Stimulated activated CD8-positive, alpha-beta memory T cell treated with anti-CD3 and anti-CD28 coated beads, Interleukin-4, amount 100 ng/mL, for 24 hours (primary cell): ENCODE measurements around the gene PFN3.

ENCODE experiments used
- DNase-seq: peaks from one replicate; pipeline ENCODE4 v3.0.0-alpha.2; 2020; ENCODE audit warnings: low read depth

PFN3 gene

GRCh38 chr5:177359451-177359851 lies 41.0 kb downstream of the PFN3 start:
- no peak for DNase-seq

GRCh38 chr5:177358370-177358819 lies 42.1 kb downstream of the PFN3 start:
- no peak for DNase-seq

- DNase-seq, result peak; percentile 47
Observed at GRCh38 chr5:177357459-177358351, 42.8 kb downstream of the PFN3 start, which contains the start of gene RGS14. RGS14 (plus strand) TSS chr5:177357924; CDS start chr5:177358025, 101 bp downstream.

- no peak for DNase-seq
Observed at GRCh38 chr5:177357146-177357458, 43.4 kb downstream of the PFN3 start.

GRCh38 chr5:177356746-177357145 lies 43.7 kb downstream of the PFN3 start:
- no peak for DNase-seq

- no peak for DNase-seq
Observed at GRCh38 chr5:177355868-177356168, 44.6 kb downstream of the PFN3 start.

- no peak for DNase-seq
Observed at GRCh38 chr5:177355162-177355867, 45.1 kb downstream of the PFN3 start.

- DNase-seq, result no peak
Observed at GRCh38 chr5:177354711-177355110, 45.8 kb downstream of the PFN3 start.

GRCh38 chr5:177354256-177354655 lies 46.2 kb downstream of the PFN3 start:
- DNase-seq, result no peak

- DNase-seq, result no peak
Observed at GRCh38 chr5:177353093-177353492, 47.4 kb downstream of the PFN3 start.

GRCh38 chr5:177351392-177352329 lies 48.8 kb downstream of the PFN3 start, which contains the start of gene LMAN2:
LMAN2 (minus strand) TSS chr5:177351668; CDS start chr5:177351647, 21 bp downstream.
- peak; percentile 81 for DNase-seq

GRCh38 chr5:177350776-177351391 lies 49.6 kb downstream of the PFN3 start:
- no peak for DNase-seq
